Measurements from ENCODE around the gene TRIM47.
"Not testable (repeated sequence)": the region's sequence is repeated elsewhere in the genome, so short reads cannot be mapped to it uniquely, and the experiment has no call there.

TRIM47 gene

DNA sequence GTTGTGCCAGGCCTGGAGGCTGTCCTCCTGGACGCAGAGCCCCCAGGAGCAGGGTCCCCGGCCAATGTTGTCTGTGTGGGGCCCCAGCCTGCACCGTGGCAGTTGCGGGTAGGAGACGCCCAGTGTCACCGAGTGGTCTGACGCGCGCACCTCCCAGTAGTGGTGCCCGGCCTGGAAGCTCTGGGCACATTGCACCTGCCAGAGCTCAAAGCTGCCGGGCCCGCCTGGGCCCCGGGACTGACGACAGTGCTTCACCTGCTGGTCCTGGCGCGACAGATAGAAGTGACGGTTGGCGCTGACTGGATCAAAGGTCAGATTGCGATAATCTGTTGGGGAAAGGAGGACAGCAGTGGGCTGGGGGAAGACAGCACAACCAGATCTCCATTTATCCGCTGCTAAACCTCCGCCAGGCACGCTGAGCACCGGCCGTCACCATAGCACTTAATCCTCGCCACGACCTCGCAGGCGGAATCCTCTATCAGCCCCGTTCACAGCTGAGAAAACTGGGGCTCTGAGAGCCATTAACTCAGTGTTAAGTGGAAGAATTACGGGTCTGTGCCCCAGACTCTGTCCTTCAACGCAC lies 12.7 kb upstream of the TRIM47 start:
- DNase-seq (ENCODE audit: low read depth) = no peak
- no peak overlapping the region for H3K4me3 ChIP-seq (ENCODE audit: low read depth, low read length)
- no peak for TF ChIP-seq CTCF (conservative IDR thresholded peaks at IDR 0.05; ENCODE audit: low read depth, low read length)

DNA sequence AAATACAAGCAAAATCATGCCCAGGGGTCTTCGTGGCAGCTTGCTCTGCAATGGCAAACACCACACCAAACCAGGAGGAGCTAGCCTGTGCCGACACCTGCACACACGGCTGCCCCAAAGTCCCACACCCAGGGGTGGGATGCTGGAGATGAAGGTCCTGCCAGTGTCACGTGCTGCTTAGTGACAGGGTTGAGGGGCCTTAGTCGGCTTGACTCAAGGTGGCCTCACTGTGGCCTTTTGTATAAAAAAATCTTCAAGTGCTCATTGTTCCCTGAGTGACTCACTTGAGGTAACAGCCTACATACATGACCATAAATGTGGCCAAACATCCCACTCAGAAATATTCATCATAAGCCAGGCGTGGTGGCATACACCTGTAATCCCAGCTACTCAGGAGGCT lies 11.1 kb upstream of the TRIM47 start:
- no peak overlapping the region for H3K4me3 ChIP-seq (ENCODE audit: low read depth, low read length)
- DNase-seq (ENCODE audit: low read depth) = no peak
- TF ChIP-seq CTCF (conservative IDR thresholded peaks at IDR 0.05; ENCODE audit: low read depth, low read length) = no peak

GRCh38 chr17:75888484-75888883 lies 10.1 kb upstream of the TRIM47 start:
- no peak for TF ChIP-seq CTCF (conservative IDR thresholded peaks at IDR 0.05; ENCODE audit: low read depth, low read length)

DNA sequence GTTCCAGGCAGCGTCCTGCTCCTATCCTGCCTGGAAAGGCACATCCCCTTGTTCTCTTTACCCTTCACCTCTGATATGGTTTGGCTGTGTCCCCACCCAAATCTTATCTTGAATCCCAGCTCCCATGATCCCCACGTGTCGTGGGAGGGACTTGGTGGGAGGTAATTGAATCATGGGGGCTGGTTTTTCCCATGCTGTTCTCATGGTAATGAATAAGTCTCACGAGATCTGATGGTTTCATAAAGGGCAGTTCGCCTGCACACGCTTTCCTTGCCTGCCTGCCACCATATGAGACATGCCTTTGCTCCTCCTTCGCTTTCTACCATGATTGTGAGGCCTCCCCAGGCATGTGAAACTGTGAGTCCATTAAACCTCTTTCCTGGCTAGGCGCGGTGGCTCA lies 7.5 kb upstream of the TRIM47 start:
- DNase-seq (ENCODE audit: low read depth) = not testable (repeated sequence)

More at GRCh38 chr17:75888484-75888883, 10.1 kb upstream of the TRIM47 start:
- DNase-seq (ENCODE audit: low read depth) = no peak
- no peak overlapping the region for H3K4me3 ChIP-seq (ENCODE audit: low read depth, low read length)

DNA sequence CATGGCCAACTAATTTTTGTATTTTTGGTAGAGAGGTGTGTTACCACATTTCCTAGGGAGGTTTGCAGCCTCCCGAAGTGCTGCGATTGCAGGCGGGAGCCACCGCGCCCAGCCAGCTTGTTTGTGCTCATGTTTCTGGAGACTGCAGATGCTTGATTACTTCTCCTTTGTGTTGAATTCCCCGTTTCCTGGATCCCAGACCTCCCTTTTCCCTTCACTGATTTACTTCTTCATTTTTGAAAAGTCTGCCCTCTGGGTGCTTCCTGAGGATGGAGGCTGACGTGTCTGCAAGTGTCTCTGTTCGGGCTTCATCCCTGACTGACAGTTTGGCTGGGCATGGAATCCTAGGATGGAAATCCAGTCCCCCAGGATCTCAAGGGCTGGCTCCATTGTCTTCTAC lies 7.0 kb upstream of the TRIM47 start:
- TF ChIP-seq CTCF (conservative IDR thresholded peaks at IDR 0.05; ENCODE audit: low read depth, low read length) = no peak
- no peak for DNase-seq (ENCODE audit: low read depth)
- H3K4me3 ChIP-seq (ENCODE audit: low read depth, low read length) = no peak overlapping the region

More for the DNA sequence above, 7.5 kb upstream of the TRIM47 start:
- not testable (repeated sequence) for H3K4me3 ChIP-seq (ENCODE audit: low read depth, low read length)

GRCh38 chr17:75881678-75882454 lies 3.5 kb upstream of the TRIM47 start:
- DNase-seq (ENCODE audit: low read depth) = no peak
- TF ChIP-seq CTCF (conservative IDR thresholded peaks at IDR 0.05; ENCODE audit: low read depth, low read length) = no peak
- H3K4me3 ChIP-seq (ENCODE audit: low read depth, low read length) = no peak overlapping the region

DNA sequence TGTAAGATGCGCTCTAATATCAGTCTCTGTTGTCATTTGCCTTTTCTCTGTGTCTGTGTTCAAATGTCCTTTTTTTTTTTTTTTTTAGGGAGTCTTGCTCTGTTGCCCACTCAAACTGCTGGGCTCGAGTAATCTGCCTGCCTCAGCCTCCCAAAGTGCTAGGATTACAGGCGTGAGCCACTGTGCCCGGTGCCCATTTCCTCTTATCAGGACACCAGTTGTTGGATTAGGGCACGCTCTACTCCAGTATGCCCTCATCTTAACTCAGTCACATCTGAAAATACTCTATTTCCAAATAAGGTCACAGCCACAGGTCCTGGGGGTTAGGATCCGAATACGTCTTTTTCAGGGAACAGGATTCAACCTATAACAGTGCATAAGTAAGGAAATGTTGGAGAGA lies 1.9 kb upstream of the TRIM47 start:
- no peak for DNase-seq (ENCODE audit: low read depth)
- no peak for TF ChIP-seq CTCF (conservative IDR thresholded peaks at IDR 0.05; ENCODE audit: low read depth, low read length)
- H3K4me3 ChIP-seq (ENCODE audit: low read depth, low read length) = no peak overlapping the region

Data from choroid plexus epithelial cell (primary cell).